GM12891 (cell line): ENCODE measurements around the gene SIRT3.

Experiments
- POLR2A ChIP-seq: IDR thresholded peaks from 2 replicates; pipeline ENCODE4 v1.6.1; 2011; ENCODE audit warnings: low read depth, low read length, control low read depth
- POLR2AphosphoS5 ChIP-seq: IDR thresholded peaks from 2 replicates; pipeline ENCODE4 v1.6.1; 2011; ENCODE audit warnings: low read depth, low read length, control low read depth
- POU2F2 ChIP-seq: IDR thresholded peaks from 2 replicates; pipeline ENCODE4 v1.6.1; 2011; ENCODE audit warnings: low read depth, mild to moderate bottlenecking, control low read depth, low read length, moderate library complexity
- SPI1 ChIP-seq: IDR thresholded peaks from 2 replicates; pipeline ENCODE4 v1.6.1; 2011; ENCODE audit warnings: low read depth, low read length, control low read depth
- TAF1 ChIP-seq: IDR thresholded peaks from 2 replicates; pipeline ENCODE4 v1.6.1; 2011; ENCODE audit warnings: low read depth, low read length, control low read depth

GRCh38 chr11:251550-251949, 15.4 kb upstream of the SIRT3 start:
- TF ChIP-seq POLR2AphosphoS5 = no peak
- TF ChIP-seq POLR2A = no peak
- TF ChIP-seq TAF1 = no peak
- no peak for TF ChIP-seq SPI1
- no peak for TF ChIP-seq POU2F2
